Mucosa of rectum (tissue), 2 donors: ENCODE results near the gene ABCA3.

ENCODE experiments used
- H3K27ac ChIP-seq, 2 donors: one replicate each; pipeline ENCODE4 v1.7.0; 2013; ENCODE audit warnings: inconsistent platforms in 2 of 2, low read depth in 2 of 2, low read length in 2 of 2
- H3K27me3 ChIP-seq, 2 donors: one replicate each; pipeline ENCODE4 v1.7.0; 2013; ENCODE audit warnings: low read length in 2 of 2; ENCODE audit not compliant: control insufficient read depth in 2 of 2, insufficient read depth in 2 of 2
- H3K36me3 ChIP-seq, 2 donors: one replicate each; pipeline ENCODE4 v1.7.0; 2013; ENCODE audit warnings: low read length in 2 of 2; ENCODE audit not compliant: control insufficient read depth in 2 of 2, insufficient read depth in 2 of 2
- H3K4me1 ChIP-seq, 2 donors: one replicate each; pipeline ENCODE4 v1.7.0; 2013; ENCODE audit warnings: low read length in 2 of 2, mild to moderate bottlenecking in 1 of 2; ENCODE audit not compliant: control insufficient read depth in 2 of 2, insufficient read depth in 2 of 2
- H3K4me3 ChIP-seq, 2 donors: one replicate each; pipeline ENCODE4 v1.7.0; 2013; ENCODE audit warnings: low read length in 2 of 2
- H3K9ac ChIP-seq, 2 donors: one replicate each; pipeline ENCODE4 v1.7.0; 2013; ENCODE audit warnings: low read length in 2 of 2, low read depth in 1 of 2, mild to moderate bottlenecking in 1 of 2
- H3K9me3 ChIP-seq, 2 donors: one replicate each; pipeline ENCODE4 v1.7.0; 2013; ENCODE audit warnings: low read length in 2 of 2; ENCODE audit not compliant: control insufficient read depth in 2 of 2
- donor health status: healthy.
- donor health status: Normal muscosa, but diverticular disease.

Gene ABCA3

DNA sequence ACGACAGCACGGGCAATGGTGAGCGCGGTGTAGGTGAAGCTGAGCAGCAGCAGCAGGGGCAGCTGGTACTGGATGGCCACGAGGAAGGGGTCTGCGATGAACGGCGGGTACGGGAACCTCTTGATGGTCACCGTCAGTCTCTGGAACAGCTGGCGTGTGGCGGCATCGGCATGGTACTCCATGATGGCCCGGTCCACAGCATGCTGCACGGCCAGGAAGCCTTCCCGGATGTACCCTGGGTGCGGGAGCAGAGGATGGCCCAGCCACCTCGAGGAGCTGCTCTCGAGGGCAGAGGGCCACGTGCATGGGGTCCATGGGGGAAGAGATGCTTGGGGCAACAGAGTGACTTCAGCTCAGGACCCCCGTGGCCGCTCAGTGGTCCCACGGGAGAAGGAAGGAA, 20.9 kb downstream of the ABCA3 start:
- peaks cover 0 to 3% of the 10 kb centered on the region in 2 donors for H3K36me3 ChIP-seq
- H3K27me3 ChIP-seq = no peaks in the 10 kb centered on the region
- H3K27ac ChIP-seq = no peak overlapping the region
- H3K4me3 ChIP-seq = no peak overlapping the region
- no peak overlapping the region for H3K9ac ChIP-seq
- H3K4me1 ChIP-seq = no peaks in the 10 kb centered on the region
- no peaks in the 10 kb centered on the region for H3K9me3 ChIP-seq

DNA sequence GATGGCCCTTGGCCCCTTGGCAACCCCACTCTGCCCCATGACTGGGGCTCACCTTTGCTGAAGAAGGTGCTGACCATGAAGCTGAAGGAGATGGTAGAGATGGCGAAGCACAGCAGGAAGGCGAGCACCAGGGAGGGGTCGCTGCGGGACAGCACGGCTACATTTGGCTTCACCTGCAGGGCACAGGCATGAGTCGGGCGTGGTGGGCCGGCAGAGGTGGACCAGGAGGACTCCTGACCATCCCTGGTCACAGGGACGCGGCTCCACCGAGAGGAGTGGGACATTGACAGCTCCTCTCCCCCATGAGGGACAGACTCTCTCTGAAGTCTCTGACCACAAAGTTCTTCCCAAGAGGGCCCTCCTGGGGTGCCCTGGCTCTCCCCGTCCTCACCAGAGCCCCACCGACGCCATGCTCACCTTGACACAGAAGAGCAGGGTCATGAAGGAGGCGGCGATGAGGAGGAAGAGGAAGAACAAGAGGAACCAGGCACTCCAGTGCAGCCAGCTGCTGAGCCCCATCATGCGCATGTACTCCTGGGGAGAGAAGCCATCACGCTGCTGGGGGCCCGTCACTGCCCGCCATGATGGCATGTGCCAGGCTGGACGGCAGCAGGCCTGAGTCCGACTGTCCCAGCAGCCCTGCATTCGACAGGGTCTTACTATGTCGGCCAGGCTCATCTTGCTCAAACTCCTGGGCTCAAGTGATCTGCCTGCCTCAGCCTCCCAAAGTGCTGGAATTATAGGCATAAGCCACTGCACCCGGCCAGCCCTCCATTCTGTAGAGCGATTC, 23.1 kb downstream of the ABCA3 start:
- no peak overlapping the region for H3K27ac ChIP-seq
- no peak overlapping the region for H3K4me3 ChIP-seq
- H3K36me3 ChIP-seq = peaks cover 0 to 3% of the 10 kb centered on the region in 2 donors
- H3K9me3 ChIP-seq = no peaks in the 10 kb centered on the region
- no peaks in the 10 kb centered on the region for H3K4me1 ChIP-seq
- no peak overlapping the region for H3K9ac ChIP-seq
- no peaks in the 10 kb centered on the region for H3K27me3 ChIP-seq

DNA sequence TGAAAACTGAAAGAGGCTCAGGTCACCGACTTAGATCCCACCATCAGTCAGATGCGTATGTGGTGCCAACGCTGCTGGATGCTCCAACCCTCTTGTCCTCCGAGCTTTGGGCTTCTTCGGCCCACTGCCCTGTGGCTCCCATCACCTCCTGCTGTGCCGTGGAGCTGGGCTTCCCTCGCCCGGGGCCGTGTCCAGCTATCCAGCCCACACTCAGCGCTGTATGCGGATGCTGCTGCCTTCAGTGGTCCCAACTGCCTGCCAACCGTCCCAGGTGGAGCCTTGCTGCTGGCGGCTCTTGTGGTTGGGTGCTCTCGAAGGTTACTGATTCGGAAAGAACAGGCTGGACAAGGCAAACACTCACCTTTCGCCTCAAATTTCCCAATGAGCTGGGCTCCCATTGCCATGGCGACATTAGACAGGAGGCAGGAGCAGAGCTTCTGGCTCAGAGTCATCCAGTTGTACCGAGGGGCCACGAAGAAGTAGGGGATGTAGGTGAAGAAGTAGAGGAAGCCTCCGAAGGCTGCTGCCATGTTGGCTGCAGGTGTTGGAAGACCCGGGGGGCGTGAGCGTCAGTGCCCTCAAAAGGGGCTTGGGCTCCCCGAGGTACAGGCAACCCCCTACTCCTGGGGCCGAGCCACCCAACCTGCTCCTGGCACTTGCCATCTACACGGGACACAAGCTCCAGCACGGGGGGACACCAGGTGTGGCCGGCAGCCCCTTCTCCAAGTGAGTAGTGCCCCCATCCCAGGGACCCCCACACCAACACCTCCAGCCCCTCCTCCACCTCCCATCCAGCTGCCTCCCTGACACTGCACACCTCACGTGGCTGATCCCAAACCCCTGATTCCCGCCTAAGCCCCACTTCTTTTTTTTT, 32.2 kb downstream of the ABCA3 start:
- H3K4me1 ChIP-seq = no peaks in the 10 kb centered on the region
- no peak overlapping the region for H3K27ac ChIP-seq
- no peaks in the 10 kb centered on the region for H3K9me3 ChIP-seq
- no peaks in the 10 kb centered on the region for H3K27me3 ChIP-seq
- no peak overlapping the region for H3K9ac ChIP-seq
- H3K4me3 ChIP-seq = no peak overlapping the region
- no peaks in the 10 kb centered on the region for H3K36me3 ChIP-seq

DNA sequence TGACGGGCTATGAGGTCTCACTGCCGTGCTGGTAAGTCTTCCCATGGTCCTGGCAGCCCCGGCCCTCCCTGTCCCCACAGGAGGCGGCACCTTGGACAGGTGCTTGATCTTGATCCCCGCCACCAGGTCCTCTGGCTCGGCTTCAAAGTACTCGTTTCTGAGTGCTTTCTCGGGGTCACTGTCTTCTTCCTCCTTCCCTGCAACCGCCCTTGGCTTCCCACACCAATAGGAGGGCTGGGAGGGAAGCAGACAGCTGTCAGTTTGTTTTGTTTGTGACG, 40.7 kb downstream of the ABCA3 start:
- Histone ChIP-seq H3K9me3 (no peaks in the 10 kb centered on the region), H3K4me3 (no peak overlapping the region), H3K27me3 (no peaks in the 10 kb centered on the region), H3K9ac (no peak overlapping the region), H3K36me3 (no peaks in the 10 kb centered on the region), H3K27ac (no peak overlapping the region), H3K4me1 (no peaks in the 10 kb centered on the region)

DNA sequence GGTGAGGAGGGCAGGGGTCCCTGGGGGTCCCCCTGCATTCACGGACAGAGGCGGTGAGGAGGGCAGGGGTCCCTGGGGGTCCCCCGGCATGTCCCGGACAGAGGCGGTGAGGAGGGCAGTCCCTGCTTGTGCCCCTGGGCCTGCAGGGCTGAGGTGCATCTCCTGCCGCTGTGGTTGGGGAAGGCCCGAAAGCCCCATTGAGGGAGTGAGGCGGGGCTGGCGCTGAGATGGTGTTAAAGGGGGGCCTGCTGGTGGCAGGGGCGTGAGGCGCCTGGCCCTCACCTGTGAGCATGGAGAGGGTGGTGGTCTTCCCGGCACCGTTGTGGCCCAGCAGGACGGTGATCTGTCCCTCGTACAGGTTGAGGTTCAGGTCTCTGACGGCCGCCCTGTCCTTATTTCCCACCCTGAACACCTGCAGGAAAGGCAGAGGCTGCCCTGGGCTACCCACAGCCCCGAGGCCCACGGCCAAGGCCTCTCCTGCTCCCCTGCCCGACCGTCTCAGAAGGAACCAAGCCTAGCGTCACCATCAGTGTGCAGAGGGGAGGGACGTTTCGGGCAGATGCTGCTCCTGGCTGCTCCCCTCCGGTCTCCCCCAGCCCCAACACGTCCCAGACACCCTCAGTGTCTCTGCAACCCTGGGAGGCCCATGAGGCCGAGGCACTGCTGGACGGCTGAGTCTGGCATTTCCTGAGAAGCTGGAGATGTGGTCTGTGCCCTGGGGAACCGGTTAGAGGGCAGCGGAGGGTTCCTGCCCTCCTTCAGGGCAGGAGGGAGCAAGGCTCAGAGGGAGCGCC, 41.2 kb downstream of the ABCA3 start:
- Histone ChIP-seq H3K27me3 (no peaks in the 10 kb centered on the region), H3K27ac (no peak overlapping the region), H3K4me1 (no peaks in the 10 kb centered on the region), H3K4me3 (no peak overlapping the region), H3K9me3 (no peaks in the 10 kb centered on the region), H3K36me3 (no peaks in the 10 kb centered on the region), H3K9ac (no peak overlapping the region)

DNA sequence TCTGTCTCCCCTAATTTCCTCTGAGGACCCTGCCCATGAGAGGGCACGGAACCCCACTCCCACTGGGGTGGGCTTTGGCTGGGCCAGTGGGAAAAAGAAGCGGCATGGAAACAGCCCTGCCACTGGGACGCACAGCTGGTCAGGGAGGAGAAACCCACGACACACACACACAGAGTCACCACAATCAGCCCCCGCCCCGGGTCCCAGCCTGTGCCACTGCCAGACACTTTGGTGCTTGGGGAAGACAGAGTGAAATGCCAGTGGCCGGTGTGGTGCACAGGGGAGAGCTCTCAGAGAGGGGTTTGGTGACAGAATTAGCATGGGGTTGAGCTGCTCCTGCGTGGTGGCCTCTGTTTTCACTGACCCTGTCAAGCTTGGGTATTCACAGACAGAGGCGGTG, 41.9 kb downstream of the ABCA3 start:
- no peaks in the 10 kb centered on the region for H3K27me3 ChIP-seq
- no peak overlapping the region for H3K4me3 ChIP-seq
- no peak overlapping the region for H3K27ac ChIP-seq
- no peaks in the 10 kb centered on the region for H3K4me1 ChIP-seq
- no peaks in the 10 kb centered on the region for H3K9me3 ChIP-seq
- H3K36me3 ChIP-seq = no peaks in the 10 kb centered on the region
- no peak overlapping the region for H3K9ac ChIP-seq

DNA sequence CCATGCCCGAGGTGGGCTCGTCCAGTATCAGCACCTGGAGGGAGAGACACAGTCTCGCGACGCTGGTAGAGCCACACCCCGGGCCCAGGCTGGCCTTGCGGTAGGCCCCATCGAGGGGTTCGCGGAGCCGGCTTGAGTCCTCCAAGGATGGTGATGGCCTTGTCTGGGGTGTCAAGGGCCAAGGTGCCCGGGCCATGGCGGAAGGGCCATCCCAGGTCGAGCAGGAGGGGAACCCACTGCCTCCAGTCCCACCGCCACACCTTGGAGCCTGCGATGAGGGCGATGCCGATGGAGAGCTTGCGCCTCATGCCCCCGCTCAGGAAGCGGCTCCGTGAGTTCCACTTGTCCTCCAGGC, 43.0 kb downstream of the ABCA3 start:
- Histone ChIP-seq H3K9me3 (no peaks in the 10 kb centered on the region), H3K27me3 (no peaks in the 10 kb centered on the region), H3K4me1 (no peaks in the 10 kb centered on the region), H3K9ac (no peak overlapping the region), H3K27ac (no peak overlapping the region), H3K36me3 (no peaks in the 10 kb centered on the region), H3K4me3 (no peak overlapping the region)

DNA sequence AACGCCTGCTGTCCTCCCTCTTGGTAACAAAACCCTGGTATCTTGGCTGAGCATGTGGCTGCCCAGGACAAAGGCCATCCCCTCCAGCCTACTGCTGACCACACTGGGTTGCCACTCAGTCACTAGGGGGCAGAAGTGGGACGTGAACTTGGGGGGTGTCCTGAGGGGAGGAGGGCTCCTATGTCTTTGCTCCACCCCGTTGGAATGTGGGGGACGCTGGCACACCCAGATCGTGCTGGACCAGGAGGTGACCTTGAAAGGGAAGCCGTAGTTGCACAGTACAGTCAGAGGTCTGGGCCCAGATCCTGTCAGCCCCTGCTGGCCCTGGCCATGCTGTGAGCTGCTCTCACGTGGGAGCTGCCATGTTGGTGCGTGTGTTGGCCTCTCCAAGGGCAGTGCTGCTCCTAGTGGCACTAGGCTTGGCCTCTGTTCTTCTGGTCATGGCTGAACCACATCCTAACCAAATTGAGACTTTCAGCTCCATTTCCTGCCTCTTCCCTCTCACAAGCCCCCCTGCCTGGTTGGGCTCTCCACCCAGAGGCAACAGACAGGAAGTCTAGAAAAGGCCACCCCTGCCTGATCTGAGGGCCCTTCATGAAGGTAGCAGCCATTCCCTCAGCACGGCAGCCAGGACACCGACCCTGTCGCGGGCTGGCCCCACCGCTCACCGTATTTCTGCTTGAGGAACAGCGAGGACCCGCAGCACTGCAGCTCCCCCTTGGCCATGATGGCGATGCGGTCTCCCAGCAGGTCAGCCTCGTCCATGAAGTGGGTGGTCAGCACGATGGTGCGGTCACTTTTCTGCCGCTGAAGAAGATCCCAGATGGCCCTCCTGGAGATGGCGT, 43.6 kb downstream of the ABCA3 start:
- H3K36me3 ChIP-seq = no peaks in the 10 kb centered on the region
- no peaks in the 10 kb centered on the region for H3K27me3 ChIP-seq
- no peak overlapping the region for H3K4me3 ChIP-seq
- H3K9ac ChIP-seq = no peak overlapping the region
- H3K4me1 ChIP-seq = no peaks in the 10 kb centered on the region
- H3K9me3 ChIP-seq = no peaks in the 10 kb centered on the region
- H3K27ac ChIP-seq = no peak overlapping the region

DNA sequence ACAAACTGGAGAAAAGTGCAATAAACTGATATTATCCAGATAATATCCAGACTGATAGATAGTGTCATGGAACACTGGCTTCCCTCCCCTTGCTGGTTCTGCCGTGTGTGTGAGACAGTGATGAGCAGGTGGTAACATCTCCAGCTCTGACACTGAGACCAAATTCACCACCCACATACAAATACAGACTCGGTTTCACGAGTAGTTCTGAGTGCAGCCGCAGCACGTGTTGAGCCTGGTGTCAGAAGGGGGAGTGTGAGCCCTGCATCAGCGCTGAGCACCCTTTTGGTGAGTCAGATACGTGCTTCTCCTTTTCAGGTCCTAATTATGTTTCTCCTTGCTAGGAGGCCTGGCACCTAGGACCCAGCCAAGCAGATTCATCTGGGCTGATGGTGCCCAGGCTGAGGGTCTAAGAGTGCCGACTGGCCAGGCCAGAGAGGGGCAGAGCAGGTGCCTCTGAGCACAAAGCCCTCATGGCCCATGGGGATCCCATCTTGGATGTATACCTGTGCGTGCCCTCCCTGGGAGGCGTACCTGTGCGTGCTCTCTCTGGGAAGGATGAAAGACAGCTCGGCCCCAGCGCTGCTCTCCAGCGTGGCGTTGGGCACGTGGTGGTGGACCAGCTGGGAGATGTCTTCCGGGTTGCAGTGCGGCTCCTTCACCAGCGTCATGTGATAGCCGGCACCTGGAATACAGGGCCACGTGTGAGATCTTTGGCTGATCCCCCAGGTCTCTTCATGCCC, 45.3 kb downstream of the ABCA3 start:
- H3K4me1 ChIP-seq = no peaks in the 10 kb centered on the region
- H3K9ac ChIP-seq = no peak overlapping the region
- H3K27ac ChIP-seq = no peak overlapping the region
- H3K4me3 ChIP-seq = no peak overlapping the region
- H3K27me3 ChIP-seq = no peaks in the 10 kb centered on the region
- H3K9me3 ChIP-seq = no peaks in the 10 kb centered on the region
- H3K36me3 ChIP-seq = no peaks in the 10 kb centered on the region
